Activated naive CD8-positive, alpha-beta T cell treated with anti-CD3 and anti-CD28 coated beads, Interleukin-2, amount 10 ng/mL, durations not matched to agents 7 days and 5 days (primary cell): Measurements from ENCODE around the gene NDRG2. TPM values are rescaled to one million over a fixed set of nuclear protein-coding genes. Genes with fewer than 3 reads are reported as not detected.
"Not testable (repeated sequence)": the region's sequence is repeated elsewhere in the genome, so short reads cannot be mapped to it uniquely, and the experiment has no call there.

Source experiments
- ATAC-seq: fragments of 150-1000 bp; cut with Tn5 transposase; one replicate; pipeline ENCODE4 v1.10.0; 2021; ENCODE audit warnings: low read depth, moderate library complexity
- POLR2A ChIA-PET: fragments of 350-600 bp; sonication (Branson Sonifier 250); formaldehyde crosslinking; loops from one replicate; lab custom pipeline; 2021; ENCODE audit warnings: antibody characterized with exemption; lab: Charles Lee
- DNase-seq: peaks from one replicate; pipeline ENCODE4 v3.0.0; 2021
- H3K27ac Mint-ChIP-seq: one replicate; pipeline ENCODE4 v1.8.0; 2022; ENCODE audit warnings: mild to moderate bottlenecking, mixed read lengths
- H3K27me3 Mint-ChIP-seq: one replicate; pipeline ENCODE4 v1.8.0; 2022; ENCODE audit warnings: mild to moderate bottlenecking, moderate library complexity, mixed read lengths
- H3K36me3 Mint-ChIP-seq: one replicate; pipeline ENCODE4 v1.8.0; 2021; ENCODE audit warnings: mild to moderate bottlenecking, mixed read lengths
- H3K4me1 Mint-ChIP-seq: one replicate; pipeline ENCODE4 v1.8.0; 2021; ENCODE audit warnings: mixed read lengths
- H3K4me3 Mint-ChIP-seq: one replicate; pipeline ENCODE4 v1.8.0; 2022; ENCODE audit warnings: mild to moderate bottlenecking, moderate library complexity, mixed read lengths
- H3K9me3 Mint-ChIP-seq: one replicate; pipeline ENCODE4 v1.8.0; 2021; ENCODE audit warnings: mixed read lengths
- total RNA-seq, 2 experiments: library from RNA; stranded (reverse); gene quantifications; one replicate each; pipeline ENCODE4 v1.2.3, GENCODE V29; 2021

NDRG2 gene
- total RNA-seq, 2 experiments from 2014 or later: 15.9 to 17.1 TPM

DNA sequence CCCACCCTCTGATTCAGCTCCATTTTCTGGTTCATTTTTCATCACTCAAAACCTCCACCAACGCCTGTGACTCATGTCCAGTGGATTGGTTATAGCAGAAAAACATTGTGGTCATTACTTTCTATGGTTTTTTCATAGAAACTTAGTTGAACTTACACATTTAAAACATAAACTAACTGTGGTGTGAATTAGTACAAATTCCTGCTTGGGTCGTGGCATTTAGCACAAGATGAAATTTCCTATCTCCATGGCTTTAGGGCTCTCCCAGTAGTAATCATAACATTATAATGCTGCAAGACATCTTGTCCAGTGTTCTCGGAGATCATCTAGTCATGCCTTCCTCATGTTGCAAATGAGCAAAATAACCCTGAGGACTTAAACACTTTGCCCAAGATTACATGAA lies 24.4 kb upstream of the NDRG2 start:
- DNase-seq (no peak), ATAC-seq (no peak)
- no peak overlapping the region for H3K4me3 Mint-ChIP-seq
- no peaks in the 10 kb centered on the region for H3K36me3 Mint-ChIP-seq
- POLR2A ChIA-PET: no interaction called here
- no peaks in the 10 kb centered on the region for H3K9me3 Mint-ChIP-seq
- H3K27me3 Mint-ChIP-seq: peaks cover 26% of the 10 kb centered on the region
- no peak overlapping the region for H3K27ac Mint-ChIP-seq
- H3K4me1 Mint-ChIP-seq: peaks cover 4% of the 10 kb centered on the region

- H3K4me3 Mint-ChIP-seq: no peak overlapping the region
- POLR2A ChIA-PET: no interaction called here
- no peaks in the 10 kb centered on the region for H3K9me3 Mint-ChIP-seq
- H3K27me3 Mint-ChIP-seq: peaks cover 27% of the 10 kb centered on the region
- H3K4me1 Mint-ChIP-seq: peaks cover 4% of the 10 kb centered on the region
- ATAC-seq (no peak), DNase-seq (no peak)
- H3K36me3 Mint-ChIP-seq: no peaks in the 10 kb centered on the region
- H3K27ac Mint-ChIP-seq: no peak overlapping the region
Measured at GRCh38 chr14:21048638-21049037, 23.8 kb upstream of the NDRG2 start.

DNA sequence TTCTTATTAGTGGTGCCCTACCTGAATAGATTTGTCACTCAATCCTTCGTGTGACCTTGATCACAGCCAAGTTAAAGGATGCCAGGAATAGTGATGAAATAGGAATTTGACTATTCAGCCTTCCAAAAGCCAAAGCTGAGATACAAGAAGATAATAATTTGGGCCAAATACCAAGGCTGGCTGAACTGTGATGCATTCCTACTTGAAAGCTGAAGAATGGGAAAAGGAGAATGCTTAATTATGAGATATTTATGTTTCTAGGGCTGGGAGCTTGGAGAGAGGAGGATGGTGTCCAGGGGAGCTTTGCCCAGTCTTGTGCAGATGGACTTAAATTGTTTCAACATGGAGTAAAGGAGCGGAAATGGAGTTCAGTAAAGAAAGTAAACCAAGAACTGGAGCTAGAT lies 22.5 kb upstream of the NDRG2 start:
- Mint-ChIP-seq H3K36me3 (no peaks in the 10 kb centered on the region), H3K4me1 (peaks cover 4% of the 10 kb centered on the region), H3K27ac (no peak overlapping the region), H3K9me3 (no peaks in the 10 kb centered on the region), H3K4me3 (no peak overlapping the region), H3K27me3 (peaks cover 34% of the 10 kb centered on the region)
- no peak for DNase-seq
- no peak for ATAC-seq
- POLR2A ChIA-PET: no interaction called here

GRCh38 chr14:21043974-21044618 lies 19.2 kb upstream of the NDRG2 start:
- Mint-ChIP-seq H3K4me1 (peaks cover 4% of the 10 kb centered on the region), H3K36me3 (no peaks in the 10 kb centered on the region), H3K4me3 (no peak overlapping the region), H3K27ac (no peak overlapping the region), H3K27me3 (peaks cover 37% of the 10 kb centered on the region), H3K9me3 (no peaks in the 10 kb centered on the region)
- DNase-seq (no peak), ATAC-seq (no peak)
- POLR2A ChIA-PET: no interaction called here

DNA sequence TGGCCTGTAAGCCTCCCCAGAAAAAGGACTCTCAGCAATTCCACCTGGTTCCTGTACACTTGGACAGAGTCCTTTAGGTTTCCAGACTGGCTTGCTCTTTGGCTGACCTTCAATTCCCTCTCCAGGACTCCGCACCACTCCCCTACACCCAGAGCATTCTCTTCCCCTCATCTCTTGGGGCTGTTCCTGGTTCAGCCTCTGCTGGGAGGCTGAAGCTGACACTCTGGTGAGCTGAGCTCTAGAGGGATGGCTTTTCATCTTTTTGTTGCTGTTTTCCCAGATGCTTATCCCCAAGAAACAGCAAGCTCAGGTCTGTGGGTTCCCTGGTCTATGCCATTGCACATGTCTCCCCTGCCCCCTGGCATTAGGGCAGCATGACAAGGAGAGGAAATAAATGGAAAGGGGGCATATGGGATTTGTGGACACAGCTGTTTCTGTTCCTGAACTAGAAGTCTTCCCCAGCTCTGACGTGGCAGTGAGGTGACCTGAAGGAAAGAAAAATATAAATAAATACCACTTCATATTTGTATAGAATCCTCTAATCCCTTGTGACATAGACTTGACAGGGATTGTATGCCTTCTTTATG lies 18.6 kb upstream of the NDRG2 start:
- Mint-ChIP-seq H3K4me1 (peaks cover 4% of the 10 kb centered on the region), H3K27ac (no peak overlapping the region), H3K27me3 (peaks cover 37% of the 10 kb centered on the region), H3K4me3 (no peak overlapping the region), H3K9me3 (no peaks in the 10 kb centered on the region), H3K36me3 (no peaks in the 10 kb centered on the region)
- DNase-seq (no peak), ATAC-seq (no peak)
- POLR2A ChIA-PET: interaction anchor here (0.5 kb wide), 1 partner anchor 38 kb away, joined by 6 read pairs; no protein-coding TSS in a partner anchor

DNA sequence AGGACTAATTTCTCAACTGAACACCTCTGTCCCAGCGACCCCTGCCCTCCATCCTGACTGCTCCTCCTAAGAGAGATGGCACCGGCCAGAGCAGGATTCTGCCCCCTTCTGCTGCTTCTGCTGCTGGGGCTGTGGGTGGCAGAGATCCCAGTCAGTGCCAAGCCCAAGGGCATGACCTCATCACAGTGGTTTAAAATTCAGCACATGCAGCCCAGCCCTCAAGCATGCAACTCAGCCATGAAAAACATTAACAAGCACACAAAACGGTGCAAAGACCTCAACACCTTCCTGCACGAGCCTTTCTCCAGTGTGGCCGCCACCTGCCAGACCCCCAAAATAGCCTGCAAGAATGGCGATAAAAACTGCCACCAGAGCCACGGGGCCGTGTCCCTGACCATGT lies 18.1 kb upstream of the NDRG2 start:
- Mint-ChIP-seq H3K4me1 (peaks cover 4% of the 10 kb centered on the region), H3K27ac (no peak overlapping the region), H3K9me3 (no peaks in the 10 kb centered on the region), H3K36me3 (no peaks in the 10 kb centered on the region), H3K27me3 (peaks cover 40% of the 10 kb centered on the region), H3K4me3 (no peak overlapping the region)
- DNase-seq: no peak
- POLR2A ChIA-PET: interaction anchor here (0.5 kb wide), 1 partner anchor 37 kb away, joined by 6 read pairs; no protein-coding TSS in a partner anchor
- no peak for ATAC-seq

GRCh38 chr14:21041676-21042433 lies 17.0 kb upstream of the NDRG2 start, which contains the start of gene RNASE7:
TSS of gene RNASE7 (plus strand) at chr14:21042362. CDS start at chr14:21042993, 631 bp downstream.
- H3K36me3 Mint-ChIP-seq: no peaks in the 10 kb centered on the region
- POLR2A ChIA-PET: no interaction called here
- peaks cover 4% of the 10 kb centered on the region for H3K4me1 Mint-ChIP-seq
- peaks cover 36% of the 10 kb centered on the region for H3K27me3 Mint-ChIP-seq
- DNase-seq (no peak), ATAC-seq (no peak)
- peak within 1 kb of the TSS; percentile 0 for H3K27ac Mint-ChIP-seq
- H3K9me3 Mint-ChIP-seq: no peaks in the 10 kb centered on the region
- H3K4me3 Mint-ChIP-seq: no peak within 1 kb of the TSS

- DNase-seq, H3K36me3 Mint-ChIP-seq, H3K9me3 Mint-ChIP-seq, ATAC-seq, POLR2A ChIA-PET, H3K27ac Mint-ChIP-seq, H3K4me3 Mint-ChIP-seq, H3K4me1 Mint-ChIP-seq: not testable (repeated sequence)
- peaks cover 34% of the 10 kb centered on the region for H3K27me3 Mint-ChIP-seq
Measured at GRCh38 chr14:21040941-21041340, 16.1 kb upstream of the NDRG2 start.

- ATAC-seq (no peak), DNase-seq (no peak)
- H3K27ac Mint-ChIP-seq: no peak overlapping the region
- no peaks in the 10 kb centered on the region for H3K9me3 Mint-ChIP-seq
- peaks cover 31% of the 10 kb centered on the region for H3K27me3 Mint-ChIP-seq
- H3K4me1 Mint-ChIP-seq: peaks cover 4% of the 10 kb centered on the region
- H3K4me3 Mint-ChIP-seq: no peak overlapping the region
- POLR2A ChIA-PET: no interaction called here
- H3K36me3 Mint-ChIP-seq: no peaks in the 10 kb centered on the region
Measured at GRCh38 chr14:21040370-21040925, 15.6 kb upstream of the NDRG2 start.

DNA sequence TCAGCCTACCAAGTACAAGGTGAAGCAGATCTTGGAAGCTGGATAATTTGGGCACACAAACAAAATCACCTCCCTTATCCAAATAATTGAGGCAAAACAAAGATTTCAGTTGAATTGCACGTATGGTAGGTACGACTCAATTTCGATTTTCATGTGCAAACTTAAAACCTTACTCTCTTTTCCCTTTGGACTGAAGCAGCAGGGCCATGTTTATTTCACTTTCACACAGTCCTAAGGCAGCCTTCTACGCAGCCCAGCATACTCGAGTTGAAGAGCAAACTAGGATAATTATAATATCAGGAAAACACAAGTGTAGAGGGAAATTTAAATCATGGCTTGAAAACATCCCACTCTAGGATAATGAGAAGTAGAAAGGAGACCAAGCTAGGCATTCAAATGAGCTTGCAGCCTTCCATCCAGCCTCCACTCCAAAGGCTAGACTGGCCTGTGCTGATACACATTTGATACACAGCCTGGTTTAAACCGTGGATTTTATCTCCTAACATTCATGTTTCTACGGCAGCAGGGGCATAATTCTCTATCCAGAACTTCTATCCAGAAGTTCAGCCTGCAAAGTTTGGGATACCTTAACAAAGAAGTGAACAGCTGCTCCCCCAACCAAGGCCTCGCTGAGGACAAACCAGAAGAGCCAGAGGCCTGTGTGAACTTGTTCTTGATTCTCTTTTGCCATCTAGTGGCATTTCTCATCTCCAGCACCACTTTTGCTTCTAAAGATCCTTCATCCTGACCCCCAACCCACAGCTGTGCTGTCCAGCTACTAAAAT lies 14.9 kb upstream of the NDRG2 start:
- Mint-ChIP-seq H3K9me3 (no peaks in the 10 kb centered on the region), H3K27ac (no peak overlapping the region), H3K27me3 (peaks cover 25% of the 10 kb centered on the region), H3K36me3 (no peaks in the 10 kb centered on the region), H3K4me1 (peaks cover 4% of the 10 kb centered on the region), H3K4me3 (no peak overlapping the region)
- POLR2A ChIA-PET: no interaction called here
- peak; percentile 81 for ATAC-seq
- no peak for DNase-seq

- DNase-seq (no peak), ATAC-seq (no peak)
- no peak overlapping the region for H3K4me3 Mint-ChIP-seq
- no peak overlapping the region for H3K27ac Mint-ChIP-seq
- H3K27me3 Mint-ChIP-seq: peaks cover 23% of the 10 kb centered on the region
- no peaks in the 10 kb centered on the region for H3K4me1 Mint-ChIP-seq
- no peaks in the 10 kb centered on the region for H3K36me3 Mint-ChIP-seq
- POLR2A ChIA-PET: no interaction called here
- H3K9me3 Mint-ChIP-seq: no peaks in the 10 kb centered on the region
Measured at GRCh38 chr14:21038441-21039422, 13.9 kb upstream of the NDRG2 start.

GRCh38 chr14:21037156-21037555 lies 12.3 kb upstream of the NDRG2 start:
- DNase-seq (no peak), ATAC-seq (no peak)
- H3K4me3 Mint-ChIP-seq: no peak overlapping the region
- H3K27me3 Mint-ChIP-seq: peaks cover 11% of the 10 kb centered on the region
- no peak overlapping the region for H3K27ac Mint-ChIP-seq
- H3K36me3 Mint-ChIP-seq: no peaks in the 10 kb centered on the region
- POLR2A ChIA-PET: no interaction called here
- H3K9me3 Mint-ChIP-seq: no peaks in the 10 kb centered on the region
- no peaks in the 10 kb centered on the region for H3K4me1 Mint-ChIP-seq
